Measurements from ENCODE around the gene TAOK2.

TAOK2 gene

DNA sequence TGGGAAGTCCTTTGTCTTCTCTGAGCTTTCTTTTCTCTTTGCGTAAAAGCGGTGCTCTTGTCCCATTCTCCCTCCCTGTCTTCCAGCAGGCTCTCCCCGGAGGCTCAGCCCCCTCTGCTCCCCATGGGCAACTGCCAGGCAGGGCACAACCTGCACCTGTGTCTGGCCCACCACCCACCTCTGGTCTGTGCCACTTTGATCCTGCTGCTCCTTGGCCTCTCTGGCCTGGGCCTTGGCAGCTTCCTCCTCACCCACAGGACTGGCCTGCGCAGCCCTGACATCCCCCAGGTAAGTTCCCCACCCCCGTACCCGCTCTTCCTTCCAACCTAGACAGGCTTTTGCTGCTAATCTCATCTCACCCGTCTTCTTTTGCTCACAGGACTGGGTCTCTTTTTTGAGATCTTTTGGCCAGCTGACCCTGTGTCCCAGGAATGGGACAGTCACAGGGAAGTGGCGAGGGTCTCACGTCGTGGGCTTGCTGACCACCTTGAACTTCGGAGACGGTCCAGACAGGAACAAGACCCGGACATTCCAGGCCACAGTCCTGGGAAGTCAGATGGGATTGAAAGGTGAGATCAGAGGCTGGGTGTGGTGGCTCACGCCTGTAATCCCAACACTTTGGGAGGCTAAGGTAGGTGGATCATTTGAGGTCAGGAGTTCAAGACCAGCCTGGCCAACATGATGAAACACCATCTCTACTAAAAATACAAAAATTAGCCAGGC is 10.5 kb upstream of the TAOK2 start:
- no peak for DNase-seq

DNA sequence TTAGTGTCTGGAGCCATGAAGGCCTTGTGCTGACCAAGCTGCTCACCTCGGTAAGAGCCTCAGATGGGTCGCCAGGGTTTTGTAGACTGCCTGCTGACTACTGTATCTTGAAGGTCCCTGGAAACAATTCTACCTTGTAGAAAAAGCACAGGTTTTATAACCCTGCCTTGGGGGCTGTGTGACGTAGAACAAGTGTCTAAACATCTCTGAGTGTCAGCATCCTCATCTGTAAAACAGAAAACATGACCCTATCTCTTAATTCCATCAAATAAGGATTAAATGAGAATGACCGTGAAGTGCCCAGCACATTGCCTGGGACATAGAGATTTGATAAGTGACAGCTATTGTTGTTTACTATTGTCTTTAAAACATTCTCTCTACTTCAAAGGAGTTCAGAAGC is 5.5 kb upstream of the TAOK2 start:
- DNase-seq = no peak

DNA sequence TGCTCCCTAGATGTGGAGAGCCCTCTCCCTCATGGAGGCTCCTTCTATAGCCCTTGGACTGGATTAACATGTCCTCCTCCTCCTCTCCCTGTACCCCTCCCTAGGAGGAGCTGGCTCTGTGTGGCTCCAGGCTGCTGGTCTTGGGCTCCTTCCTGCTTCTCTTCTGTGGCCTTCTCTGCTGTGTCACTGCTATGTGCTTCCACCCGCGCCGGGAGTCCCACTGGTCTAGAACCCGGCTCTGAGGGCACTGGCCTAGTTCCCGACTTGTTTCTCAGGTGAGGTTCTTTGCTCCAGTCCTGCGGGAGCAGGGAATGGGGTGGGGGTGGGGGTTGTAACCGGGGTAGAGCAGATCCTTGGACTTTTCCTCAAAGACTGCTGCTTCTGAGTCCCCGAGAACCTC is 2.4 kb upstream of the TAOK2 start:
- DNase-seq = no peak

DNA sequence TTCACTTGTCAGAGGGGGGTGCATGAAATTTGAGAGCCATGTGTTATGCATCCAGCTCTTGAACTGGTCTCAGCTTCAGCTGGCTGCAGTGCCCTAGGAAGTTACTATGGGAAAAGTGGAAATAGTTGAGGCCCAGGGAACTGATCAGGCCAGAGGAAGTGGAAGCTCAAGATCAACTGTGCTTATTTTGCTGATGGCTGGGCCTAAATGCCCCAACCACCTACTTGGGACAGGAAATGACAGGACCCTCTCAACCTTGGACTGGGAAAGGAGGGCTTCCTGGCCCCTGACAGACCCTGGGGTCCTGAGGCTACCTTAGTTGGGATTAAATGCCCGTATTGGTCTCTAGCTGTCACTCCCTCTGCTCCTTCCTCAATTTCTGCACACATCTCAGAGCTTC is 1.2 kb upstream of the TAOK2 start:
- DNase-seq = no peak

DNA sequence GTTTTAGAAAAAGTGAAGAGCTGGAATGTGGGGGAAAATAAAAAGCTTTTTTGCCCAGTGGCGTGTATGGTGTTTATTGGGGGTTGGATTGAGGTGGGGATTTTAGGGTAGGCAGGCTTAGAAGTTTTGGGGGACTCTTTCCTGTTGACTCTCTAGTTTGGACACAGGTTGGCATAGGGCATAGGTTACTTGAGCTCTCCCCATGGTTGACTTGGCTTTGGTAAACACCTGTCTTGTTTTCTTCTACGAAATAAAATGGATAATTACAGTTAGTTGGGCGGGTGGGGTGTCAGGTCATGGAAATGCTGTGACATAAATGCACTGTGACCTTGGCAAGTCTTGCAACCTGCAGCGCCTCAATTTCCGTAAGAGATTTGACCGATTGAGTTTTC is 680 bp upstream of the TAOK2 start:
- no peak for DNase-seq

DNA sequence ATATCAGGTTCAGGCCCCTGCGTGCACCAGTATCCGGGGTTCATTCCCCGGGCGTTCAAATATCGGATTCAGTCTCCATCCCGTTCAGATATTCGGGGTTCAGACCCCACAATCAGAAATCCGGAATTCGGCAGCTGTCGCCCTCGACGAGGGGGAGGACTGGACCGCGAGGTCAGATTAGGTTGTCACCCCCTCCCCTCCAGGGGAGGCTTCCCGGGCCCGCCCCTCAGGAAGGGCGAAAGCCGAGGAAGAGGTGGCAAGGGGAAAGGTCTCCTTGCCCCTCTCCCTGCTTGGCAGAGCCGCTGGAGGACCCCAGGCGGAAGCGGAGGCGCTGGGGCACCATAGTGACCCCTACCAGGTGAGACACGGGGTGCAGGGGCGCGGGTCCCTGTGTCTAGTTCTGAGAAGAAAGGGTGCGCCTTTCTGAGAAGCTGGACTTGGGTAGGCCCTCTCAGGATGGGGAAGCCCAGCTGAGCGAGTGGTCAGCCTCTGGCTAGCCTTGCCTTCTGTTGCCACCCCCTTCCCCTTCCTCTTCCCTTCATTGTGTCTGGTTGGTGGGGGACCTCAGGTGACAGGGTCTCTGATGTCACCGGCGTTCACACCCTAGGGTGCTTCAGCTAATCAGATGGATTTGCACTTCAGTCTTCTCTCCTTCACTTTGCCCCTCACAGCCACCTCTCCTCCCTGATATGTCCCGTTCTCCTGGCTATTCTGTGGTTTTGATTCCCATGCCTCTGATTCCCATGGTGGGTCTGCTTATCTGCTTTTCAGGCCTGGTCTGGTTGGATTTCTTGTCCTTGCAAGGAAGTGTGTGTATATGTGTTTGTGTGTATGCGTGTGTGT is 844 bp downstream of the TAOK2 start:
- no peak for DNase-seq

DNA sequence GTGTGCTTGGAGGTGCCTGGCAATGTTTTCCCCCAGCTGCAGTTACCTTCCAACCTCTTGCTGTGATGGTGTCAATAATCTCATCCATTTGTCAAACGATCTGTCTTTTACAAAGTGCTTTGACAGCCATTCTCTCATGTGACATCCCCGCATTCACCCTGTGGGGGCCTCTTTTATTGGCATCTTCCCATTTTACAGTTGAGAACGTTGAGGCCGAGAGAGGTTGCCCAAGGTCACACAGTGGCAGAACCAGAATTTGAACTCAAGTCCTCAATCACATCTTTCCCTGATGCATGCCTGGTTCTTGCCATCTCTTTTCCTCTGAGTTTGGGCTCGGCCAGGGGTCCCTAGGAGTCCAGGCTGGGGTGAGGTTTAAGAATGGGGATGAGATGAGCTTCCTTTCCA is 1.5 kb downstream of the TAOK2 start:
- DNase-seq = no peak

DNA sequence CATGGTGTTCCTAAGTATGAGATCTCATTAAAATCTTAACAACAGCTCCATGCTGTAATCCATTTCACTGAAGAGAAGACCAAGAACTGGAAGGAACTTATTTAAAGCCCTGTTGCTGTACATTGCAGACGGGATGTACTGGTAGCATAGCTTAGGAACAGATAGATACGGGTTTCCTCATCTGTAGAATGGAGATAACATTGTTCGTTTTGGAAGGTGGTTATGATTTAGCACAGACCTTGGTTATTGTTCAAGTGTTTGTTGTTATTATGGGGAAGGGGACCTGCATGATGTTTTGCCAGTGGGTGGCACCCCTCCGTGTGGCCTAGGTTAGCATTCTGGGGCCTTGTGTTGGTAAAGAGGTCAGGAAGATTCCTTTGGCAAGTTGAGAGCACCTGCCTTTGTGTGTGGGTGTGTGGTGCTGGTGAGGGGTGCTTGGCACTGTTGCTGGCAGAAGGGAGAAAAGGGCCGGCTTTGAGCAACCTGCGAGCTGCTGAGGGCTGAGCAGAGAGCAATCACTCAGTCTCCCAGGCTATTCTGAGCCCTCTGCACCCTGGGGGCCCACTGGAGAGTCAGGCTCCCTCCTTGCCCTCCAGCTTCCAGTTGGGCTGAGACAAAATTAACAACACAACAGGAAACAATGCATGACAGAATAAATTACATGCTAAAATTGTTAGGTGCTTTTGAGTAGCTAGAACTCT is 2.3 kb downstream of the TAOK2 start:
- no peak for DNase-seq

DNA sequence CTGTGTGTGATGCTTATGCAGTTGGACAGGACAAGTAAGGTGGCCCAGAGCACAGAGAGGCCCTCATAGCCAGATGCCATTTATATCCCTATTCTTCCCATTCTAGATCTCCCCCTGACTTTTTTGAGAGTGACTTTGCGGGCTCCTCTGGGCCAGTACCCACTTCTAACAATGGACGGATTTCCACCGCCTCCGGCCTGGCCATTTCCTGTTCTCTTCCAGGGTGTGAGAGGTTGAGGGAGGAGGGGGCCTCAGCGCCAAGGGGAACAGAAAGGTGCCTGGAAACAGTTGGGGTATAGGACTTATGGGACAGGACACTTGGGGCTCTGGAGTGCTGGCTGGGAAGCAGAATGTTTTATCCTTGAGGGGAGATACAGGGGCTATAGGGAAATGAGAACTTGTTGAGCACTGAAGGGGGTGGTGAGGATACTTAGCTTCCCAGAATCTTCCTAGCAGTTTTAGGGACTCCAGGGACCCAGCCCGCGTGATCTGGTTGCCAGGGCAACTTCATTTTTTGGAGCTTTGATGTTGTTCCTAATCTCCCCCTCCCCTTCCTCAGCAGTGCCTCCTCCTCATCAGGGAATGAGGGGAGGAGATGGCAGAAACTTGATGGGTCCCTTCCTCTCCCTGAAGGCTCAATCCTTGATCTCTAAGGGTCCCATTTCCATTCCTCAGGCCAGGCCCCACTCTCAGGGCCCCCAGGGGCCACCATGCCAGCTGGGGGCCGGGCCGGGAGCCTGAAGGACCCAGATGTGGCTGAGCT is 3.6 kb downstream of the TAOK2 start:
- DNase-seq = no peak

DNA sequence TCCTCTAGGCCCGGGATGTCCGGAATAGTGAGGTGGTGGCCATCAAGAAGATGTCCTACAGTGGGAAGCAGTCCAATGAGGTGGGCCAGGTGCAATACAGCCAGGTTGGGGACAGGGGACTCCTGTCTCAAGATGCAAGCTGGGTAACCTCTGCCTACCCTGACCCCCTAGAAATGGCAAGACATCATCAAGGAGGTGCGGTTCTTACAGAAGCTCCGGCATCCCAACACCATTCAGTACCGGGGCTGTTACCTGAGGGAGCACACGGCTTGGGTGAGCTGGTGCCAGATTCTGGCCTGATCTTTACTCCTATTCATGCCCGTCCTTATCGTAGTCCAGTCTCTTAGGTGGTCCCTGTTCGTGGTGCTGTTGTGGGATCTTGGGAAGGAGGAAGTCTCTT is 4.4 kb downstream of the TAOK2 start:
- no peak for DNase-seq

DNA sequence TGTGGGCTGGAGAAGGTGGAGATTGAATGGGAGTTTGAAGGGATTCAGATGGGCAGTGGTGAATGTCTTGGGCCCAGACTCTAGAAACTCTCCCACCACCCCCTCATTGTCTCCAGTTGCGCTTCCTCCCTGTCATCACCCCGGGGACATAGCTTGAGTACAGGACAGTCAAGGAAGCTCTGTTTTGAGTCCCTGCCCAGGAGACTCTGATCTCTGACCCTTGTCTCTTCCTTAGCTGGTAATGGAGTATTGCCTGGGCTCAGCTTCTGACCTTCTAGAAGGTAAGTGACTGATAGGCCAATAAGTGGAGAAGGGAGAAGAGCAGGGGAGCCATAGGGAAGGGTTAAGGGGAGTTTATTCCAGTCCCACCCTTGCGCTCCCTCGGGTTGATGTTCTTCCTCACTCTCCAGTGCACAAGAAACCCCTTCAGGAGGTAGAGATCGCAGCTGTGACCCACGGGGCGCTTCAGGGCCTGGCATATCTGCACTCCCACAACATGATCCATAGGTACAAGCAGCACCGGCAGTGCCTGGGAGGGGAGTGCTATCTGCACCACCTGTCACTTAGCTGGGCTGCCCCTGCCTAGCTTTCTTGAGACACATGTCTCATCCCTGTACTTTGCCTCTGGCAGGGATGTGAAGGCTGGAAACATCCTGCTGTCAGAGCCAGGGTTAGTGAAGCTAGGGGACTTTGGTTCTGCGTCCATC is 5.0 kb downstream of the TAOK2 start:
- no peak for DNase-seq

DNA sequence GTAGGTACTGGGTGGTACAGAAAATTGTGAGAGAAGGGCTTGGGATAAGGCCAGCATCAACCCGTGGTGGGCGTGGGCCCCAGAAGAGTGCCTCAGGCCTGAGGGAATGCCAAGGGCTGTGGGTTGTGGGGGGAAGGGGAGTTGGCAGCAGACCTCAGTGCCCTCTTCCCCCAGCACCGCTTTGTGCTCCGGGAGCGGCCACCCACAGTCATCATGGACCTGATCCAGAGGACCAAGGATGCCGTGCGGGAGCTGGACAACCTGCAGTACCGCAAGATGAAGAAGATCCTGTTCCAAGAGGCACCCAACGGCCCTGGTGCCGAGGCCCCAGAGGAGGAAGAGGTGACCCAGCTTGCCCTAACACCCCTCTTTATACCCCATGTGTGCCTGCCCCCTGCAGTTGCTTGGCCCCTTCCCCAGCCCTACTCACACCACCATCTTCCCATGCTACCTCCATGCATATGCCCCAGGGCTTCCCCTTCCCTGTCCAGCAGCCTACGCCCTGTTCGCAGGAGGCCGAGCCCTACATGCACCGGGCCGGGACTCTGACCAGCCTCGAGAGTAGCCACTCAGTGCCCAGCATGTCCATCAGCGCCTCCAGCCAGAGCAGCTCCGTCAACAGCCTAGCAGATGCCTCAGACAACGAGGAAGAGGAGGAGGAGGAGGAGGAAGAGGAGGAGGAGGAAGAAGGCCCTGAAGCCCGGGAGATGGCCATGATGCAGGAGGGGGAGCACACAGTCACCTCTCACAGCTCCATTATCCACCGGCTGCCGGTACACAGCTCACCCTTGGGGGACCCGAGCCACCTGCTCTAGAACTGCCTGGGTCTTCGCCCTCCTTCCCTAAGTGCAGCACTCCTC is 9.1 kb downstream of the TAOK2 start:
- no peak for DNase-seq

DNA sequence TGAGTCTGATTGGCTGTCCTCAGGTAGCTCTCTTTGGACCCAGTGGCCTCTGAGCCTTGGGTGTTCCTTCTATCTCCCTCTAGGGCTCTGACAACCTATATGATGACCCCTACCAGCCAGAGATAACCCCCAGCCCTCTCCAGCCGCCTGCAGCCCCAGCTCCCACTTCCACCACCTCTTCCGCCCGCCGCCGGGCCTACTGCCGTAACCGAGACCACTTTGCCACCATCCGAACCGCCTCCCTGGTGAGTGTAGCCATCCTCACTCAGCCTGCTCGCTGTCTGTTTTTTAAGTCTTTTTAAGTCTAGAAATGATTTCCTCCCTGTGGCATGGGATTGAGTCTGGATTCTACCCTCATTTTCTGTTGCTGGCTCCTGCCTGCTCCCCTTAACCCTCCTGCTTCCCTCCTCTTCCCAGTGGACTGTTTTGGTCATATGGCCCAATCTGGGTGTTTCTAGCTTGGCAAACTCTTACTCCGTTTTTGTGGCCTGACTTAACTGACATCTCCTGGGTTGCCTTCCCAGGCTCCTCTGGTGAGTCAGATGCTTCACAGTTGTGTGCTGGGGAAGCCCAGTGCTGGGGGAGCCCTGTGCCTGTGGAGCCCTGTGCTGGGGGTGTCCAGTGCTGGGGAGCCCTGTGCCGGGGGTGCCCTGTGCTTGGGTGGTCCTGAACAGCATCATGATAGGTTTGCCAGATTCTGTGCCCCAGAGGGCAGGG is 9.9 kb downstream of the TAOK2 start:
- no peak for DNase-seq

DNA sequence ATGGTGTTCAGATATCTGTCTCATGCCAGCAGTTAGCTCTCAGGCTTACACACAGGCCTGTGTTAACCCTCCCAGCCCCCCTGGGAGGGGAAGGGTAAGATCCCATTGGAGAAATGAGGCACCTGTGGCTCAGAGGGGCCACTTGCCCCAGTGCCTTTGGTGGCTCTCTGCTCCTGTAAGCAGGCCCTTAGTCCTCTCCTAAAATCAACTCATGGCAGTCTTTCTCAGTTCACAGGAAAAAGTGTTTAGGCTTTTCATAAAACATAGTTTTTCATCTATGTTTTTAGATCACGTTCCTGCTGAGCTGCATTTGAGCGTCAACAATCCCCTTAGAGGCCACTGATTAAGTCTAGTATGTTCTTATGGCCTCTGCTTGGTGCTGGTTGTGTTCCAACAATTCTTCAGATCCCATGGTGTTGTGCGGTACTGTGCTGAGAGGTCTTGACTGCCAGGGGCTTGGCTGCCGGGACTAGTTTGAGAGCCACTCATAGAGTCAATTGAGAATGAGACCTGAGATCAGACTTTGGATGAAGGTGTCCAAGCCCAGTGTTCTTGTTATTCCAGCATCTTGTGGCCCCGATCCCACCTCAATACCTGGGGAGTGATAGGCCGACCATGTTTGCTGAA is 10.6 kb downstream of the TAOK2 start:
- no peak for DNase-seq

DNA sequence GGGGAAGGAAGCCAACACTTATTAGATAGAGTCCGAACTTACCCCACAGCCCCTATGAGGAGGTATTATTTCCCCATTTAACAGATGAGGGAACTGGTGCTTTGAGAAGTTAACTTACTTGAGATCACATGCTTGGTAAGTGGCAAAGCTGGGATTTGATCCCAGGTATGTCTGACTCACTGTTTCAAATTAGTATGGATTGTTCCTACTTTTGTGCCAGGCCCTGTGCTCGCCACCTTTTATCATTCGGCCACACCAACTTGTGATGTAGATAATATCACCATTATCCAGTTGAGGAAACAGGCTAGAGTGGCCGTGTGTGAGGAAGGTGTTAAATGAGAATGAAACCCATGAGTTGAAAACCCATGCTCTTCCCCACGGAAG is 11.1 kb downstream of the TAOK2 start:
- no peak for DNase-seq

DNA sequence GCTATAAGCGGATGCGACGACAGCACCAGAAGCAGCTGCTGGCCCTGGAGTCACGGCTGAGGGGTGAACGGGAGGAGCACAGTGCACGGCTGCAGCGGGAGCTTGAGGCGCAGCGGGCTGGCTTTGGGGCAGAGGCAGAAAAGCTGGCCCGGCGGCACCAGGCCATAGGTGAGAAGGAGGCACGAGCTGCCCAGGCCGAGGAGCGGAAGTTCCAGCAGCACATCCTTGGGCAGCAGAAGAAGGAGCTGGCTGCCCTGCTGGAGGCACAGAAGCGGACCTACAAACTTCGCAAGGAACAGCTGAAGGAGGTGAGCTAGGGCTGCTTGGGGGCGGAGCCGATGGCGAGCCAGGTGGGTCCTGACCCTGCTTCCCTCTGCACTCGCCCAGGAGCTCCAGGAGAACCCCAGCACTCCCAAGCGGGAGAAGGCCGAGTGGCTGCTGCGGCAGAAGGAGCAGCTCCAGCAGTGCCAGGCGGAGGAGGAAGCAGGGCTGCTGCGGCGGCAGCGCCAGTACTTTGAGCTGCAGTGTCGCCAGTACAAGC is 11.7 kb downstream of the TAOK2 start:
- no peak for DNase-seq

DNA sequence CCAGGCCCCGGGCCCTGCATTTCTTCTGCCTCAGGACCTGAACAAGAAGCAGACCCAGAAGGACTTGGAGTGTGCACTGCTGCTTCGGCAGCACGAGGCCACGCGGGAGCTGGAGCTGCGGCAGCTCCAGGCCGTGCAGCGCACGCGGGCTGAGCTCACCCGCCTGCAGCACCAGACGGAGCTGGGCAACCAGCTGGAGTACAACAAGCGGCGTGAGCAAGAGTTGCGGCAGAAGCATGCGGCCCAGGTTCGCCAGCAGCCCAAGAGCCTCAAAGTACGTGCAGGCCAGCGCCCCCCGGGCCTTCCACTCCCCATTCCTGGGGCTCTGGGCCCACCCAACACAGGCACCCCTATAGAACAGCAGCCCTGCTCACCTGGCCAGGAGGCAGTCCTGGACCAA is 12.6 kb downstream of the TAOK2 start:
- no peak for DNase-seq

DNA sequence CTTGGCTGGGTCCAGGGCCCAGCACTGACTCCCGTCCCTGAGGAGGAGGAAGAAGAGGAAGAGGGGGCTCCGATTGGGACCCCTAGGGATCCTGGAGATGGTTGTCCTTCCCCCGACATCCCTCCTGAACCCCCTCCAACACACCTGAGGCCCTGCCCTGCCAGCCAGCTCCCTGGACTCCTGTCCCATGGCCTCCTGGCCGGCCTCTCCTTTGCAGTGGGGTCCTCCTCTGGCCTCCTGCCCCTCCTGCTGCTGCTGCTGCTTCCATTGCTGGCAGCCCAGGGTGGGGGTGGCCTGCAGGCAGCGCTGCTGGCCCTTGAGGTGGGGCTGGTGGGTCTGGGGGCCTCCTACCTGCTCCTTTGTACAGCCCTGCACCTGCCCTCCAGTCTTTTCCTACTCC is 13.3 kb downstream of the TAOK2 start:
- no peak for DNase-seq

DNA sequence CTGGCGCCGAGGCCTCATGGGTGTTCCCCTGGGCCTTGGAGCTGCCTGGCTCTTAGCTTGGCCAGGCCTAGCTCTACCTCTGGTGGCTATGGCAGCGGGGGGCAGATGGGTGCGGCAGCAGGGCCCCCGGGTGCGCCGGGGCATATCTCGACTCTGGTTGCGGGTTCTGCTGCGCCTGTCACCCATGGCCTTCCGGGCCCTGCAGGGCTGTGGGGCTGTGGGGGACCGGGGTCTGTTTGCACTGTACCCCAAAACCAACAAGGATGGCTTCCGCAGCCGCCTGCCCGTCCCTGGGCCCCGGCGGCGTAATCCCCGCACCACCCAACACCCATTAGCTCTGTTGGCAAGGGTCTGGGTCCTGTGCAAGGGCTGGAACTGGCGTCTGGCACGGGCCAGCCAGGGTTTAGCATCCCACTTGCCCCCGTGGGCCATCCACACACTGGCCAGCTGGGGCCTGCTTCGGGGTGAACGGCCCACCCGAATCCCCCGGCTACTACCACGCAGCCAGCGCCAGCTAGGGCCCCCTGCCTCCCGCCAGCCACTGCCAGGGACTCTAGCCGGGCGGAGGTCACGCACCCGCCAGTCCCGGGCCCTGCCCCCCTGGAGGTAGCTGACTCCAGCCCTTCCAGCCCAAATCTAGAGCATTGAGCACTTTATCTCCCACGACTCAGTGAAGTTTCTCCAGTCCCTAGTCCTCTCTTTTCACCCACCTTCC is 13.9 kb downstream of the TAOK2 start:
- no peak for DNase-seq

All from stimulated activated naive CD4-positive, alpha-beta T cell treated with Interleukin-2 at 50 U/mL for 16 hours (primary cell).